Measurements from ENCODE around the gene YIPF6. TPM values are rescaled to one million over a fixed set of nuclear protein-coding genes. Genes with fewer than 3 reads are reported as not detected.
"Not testable (repeated sequence)": the region's sequence is repeated elsewhere in the genome, so short reads cannot be mapped to it uniquely, and the experiment has no call there.

Gene YIPF6
- polyA plus RNA-seq, 1 experiment: 38.5 TPM

GRCh38 chrX:68480969-68481368, 17.9 kb upstream of the YIPF6 start:
- TF ChIP-seq, protein P1, sequence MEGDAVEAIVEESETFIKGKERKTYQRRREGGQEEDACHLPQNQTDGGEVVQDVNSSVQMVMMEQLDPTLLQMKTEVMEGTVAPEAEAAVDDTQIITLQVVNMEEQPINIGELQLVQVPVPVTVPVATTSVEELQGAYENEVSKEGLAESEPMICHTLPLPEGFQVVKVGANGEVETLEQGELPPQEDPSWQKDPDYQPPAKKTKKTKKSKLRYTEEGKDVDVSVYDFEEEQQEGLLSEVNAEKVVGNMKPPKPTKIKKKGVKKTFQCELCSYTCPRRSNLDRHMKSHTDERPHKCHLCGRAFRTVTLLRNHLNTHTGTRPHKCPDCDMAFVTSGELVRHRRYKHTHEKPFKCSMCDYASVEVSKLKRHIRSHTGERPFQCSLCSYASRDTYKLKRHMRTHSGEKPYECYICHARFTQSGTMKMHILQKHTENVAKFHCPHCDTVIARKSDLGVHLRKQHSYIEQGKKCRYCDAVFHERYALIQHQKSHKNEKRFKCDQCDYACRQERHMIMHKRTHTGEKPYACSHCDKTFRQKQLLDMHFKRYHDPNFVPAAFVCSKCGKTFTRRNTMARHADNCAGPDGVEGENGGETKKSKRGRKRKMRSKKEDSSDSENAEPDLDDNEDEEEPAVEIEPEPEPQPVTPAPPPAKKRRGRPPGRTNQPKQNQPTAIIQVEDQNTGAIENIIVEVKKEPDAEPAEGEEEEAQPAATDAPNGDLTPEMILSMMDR (IDR thresholded peaks at IDR 0.05; ENCODE audit: low read depth, low read length): no peak
- Histone ChIP-seq H3K4me3 (ENCODE audit: low read depth, low read length) (no peak overlapping the region), H3K9me3 (ENCODE audit: control insufficient read depth, insufficient read depth, low read length) (no peaks in the 10 kb centered on the region), H3K27ac (ENCODE audit: low read depth, low read length) (no peak overlapping the region), H3K27me3 (ENCODE audit: control insufficient read depth, insufficient read depth, low read length) (no peaks in the 10 kb centered on the region)
- DNase-seq (ENCODE audit: low read depth, low spot score): no peak
- CTCF ChIA-PET: interaction anchor here (1.5 kb wide), 1 partner anchor 284 kb away, joined by 4 read pairs; no protein-coding TSS in a partner anchor
- POLR2A ChIA-PET: no interaction called here

DNA sequence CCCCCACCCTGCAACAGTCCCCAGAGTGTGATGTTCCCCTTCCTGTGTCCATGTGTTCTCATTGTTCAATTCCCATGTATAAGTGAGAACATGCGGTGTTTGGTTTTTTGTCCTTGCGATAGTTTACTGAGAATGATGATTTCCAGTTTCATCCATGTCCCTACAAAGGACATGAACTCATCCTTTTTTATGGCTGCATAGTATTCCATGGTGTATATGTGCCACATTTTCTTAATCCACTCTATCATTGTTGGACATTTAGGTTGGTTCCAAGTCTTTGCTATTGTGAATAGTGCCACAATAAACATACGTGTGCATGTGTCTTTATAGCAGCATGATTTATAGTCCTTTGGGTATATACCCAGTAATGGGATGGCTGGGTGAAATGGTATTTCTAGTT, 12.7 kb upstream of the YIPF6 start:
- POLR2A ChIA-PET; CTCF ChIA-PET; H3K27me3 ChIP-seq (ENCODE audit: control insufficient read depth, insufficient read depth, low read length); H3K9me3 ChIP-seq (ENCODE audit: control insufficient read depth, insufficient read depth, low read length); H3K27ac ChIP-seq (ENCODE audit: low read depth, low read length); DNase-seq (ENCODE audit: low read depth, low spot score); H3K4me3 ChIP-seq (ENCODE audit: low read depth, low read length): not testable (repeated sequence)

DNA sequence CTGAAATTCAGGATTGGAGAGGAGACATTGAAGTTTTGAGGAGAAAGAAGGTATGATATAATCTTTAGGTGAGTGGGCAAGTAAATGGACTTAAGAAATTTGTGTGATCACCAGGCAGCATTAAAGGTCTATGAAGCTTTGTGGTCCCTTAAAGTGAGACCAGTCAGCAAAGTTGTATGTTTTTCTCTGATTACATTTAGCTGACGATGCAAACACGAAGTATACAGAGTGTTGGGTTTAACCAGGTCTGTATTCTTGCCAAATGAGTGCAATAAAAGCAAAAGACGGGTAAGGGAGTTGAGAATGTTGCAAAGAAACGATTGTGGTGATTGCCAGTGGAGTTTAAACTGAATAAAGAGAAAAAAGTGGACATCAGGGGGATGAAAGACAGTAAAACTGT, 11.6 kb upstream of the YIPF6 start:
- H3K4me3 ChIP-seq (ENCODE audit: low read depth, low read length): no peak overlapping the region
- CTCF ChIA-PET: no interaction called here
- no peaks in the 10 kb centered on the region for H3K9me3 ChIP-seq (ENCODE audit: control insufficient read depth, insufficient read depth, low read length)
- H3K27me3 ChIP-seq (ENCODE audit: control insufficient read depth, insufficient read depth, low read length): no peaks in the 10 kb centered on the region
- no peak overlapping the region for H3K27ac ChIP-seq (ENCODE audit: low read depth, low read length)
- POLR2A ChIA-PET: no interaction called here
- TF ChIP-seq, protein P1 (IDR thresholded peaks at IDR 0.05; ENCODE audit: low read depth, low read length): no peak
- DNase-seq (ENCODE audit: low read depth, low spot score): no peak

DNA sequence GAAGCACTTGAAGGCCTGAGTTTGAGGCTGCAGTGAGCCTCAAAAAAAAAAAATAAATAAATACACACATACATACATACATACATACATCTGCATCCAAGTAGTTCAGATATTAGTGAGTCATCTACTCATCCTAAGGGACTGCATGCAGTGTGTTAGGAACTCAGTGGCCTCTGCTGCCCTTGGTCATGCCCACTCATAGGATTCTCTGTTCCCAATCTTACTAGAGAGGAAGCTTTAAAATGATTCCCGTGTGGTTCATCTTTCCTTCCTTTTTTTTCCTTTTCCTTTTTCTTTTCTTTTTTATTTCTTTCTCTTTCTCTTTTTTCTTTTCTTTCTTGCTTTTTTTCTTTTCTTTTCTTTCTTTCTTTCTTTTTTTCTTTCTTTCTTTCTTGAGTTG, 10.9 kb upstream of the YIPF6 start:
- Histone ChIP-seq H3K4me3 (ENCODE audit: low read depth, low read length) (no peak overlapping the region), H3K27ac (ENCODE audit: low read depth, low read length) (no peak overlapping the region), H3K9me3 (ENCODE audit: control insufficient read depth, insufficient read depth, low read length) (no peaks in the 10 kb centered on the region), H3K27me3 (ENCODE audit: control insufficient read depth, insufficient read depth, low read length) (no peaks in the 10 kb centered on the region)
- CTCF ChIA-PET: interaction anchor here (0.7 kb wide), 1 partner anchor 220 kb away, joined by 4 read pairs; no protein-coding TSS in a partner anchor
- TF ChIP-seq, protein P1 (IDR thresholded peaks at IDR 0.05; ENCODE audit: low read depth, low read length): no peak
- POLR2A ChIA-PET: no interaction called here
- no peak for DNase-seq (ENCODE audit: low read depth, low spot score)

DNA sequence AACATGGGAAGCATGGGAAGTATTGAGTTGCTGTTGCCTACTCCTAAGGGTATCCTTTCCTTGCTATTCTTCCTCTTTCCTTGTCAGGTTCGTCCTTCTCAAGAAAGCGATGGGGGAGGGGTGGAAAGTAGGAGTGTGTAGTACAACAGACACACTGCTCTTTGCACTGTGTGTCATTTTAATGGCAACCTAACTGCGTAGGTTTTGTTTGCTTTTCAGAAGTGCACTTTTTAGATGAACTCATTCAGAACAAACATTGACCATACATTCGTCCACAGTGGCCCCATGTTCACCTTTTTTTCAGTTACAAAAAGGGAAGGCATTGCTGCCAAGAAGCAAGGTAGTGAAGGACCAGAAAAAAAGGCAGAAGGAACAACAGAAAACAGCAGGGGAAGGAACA, 10.2 kb upstream of the YIPF6 start:
- POLR2A ChIA-PET: no interaction called here
- DNase-seq (ENCODE audit: low read depth, low spot score): no peak
- Histone ChIP-seq H3K27me3 (ENCODE audit: control insufficient read depth, insufficient read depth, low read length) (no peaks in the 10 kb centered on the region), H3K9me3 (ENCODE audit: control insufficient read depth, insufficient read depth, low read length) (no peaks in the 10 kb centered on the region), H3K27ac (ENCODE audit: low read depth, low read length) (no peak overlapping the region), H3K4me3 (ENCODE audit: low read depth, low read length) (no peak overlapping the region)
- CTCF ChIA-PET: interaction anchor here (0.7 kb wide), 1 partner anchor 220 kb away, joined by 4 read pairs; no protein-coding TSS in a partner anchor
- TF ChIP-seq, protein P1 (IDR thresholded peaks at IDR 0.05; ENCODE audit: low read depth, low read length): no peak

DNA sequence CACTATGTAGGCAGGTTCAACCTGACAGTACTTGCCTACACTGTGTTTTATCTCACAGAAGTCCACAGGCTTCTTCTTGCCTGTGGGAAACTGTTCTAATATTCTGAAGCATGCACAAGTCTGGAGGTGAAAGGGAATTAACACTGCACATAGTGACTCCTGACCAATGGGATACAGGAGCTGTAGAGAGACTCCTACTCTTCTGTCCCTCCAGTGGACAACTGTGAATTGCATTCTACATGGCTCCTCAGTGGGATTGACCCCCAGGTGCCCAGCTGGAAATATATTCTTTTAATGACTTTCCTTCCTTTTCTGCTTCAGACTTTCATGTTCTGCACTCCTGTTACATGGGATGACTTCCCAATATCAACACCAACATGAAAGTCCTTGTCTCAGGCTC, 8.2 kb upstream of the YIPF6 start:
- POLR2A ChIA-PET: no interaction called here
- TF ChIP-seq, protein P1 (IDR thresholded peaks at IDR 0.05; ENCODE audit: low read depth, low read length): peak; percentile 39
- H3K4me3 ChIP-seq (ENCODE audit: low read depth, low read length): no peak overlapping the region
- no peak overlapping the region for H3K27ac ChIP-seq (ENCODE audit: low read depth, low read length)
- H3K27me3 ChIP-seq (ENCODE audit: control insufficient read depth, insufficient read depth, low read length): no peaks in the 10 kb centered on the region
- H3K9me3 ChIP-seq (ENCODE audit: control insufficient read depth, insufficient read depth, low read length): no peaks in the 10 kb centered on the region
- no peak for DNase-seq (ENCODE audit: low read depth, low spot score)
- CTCF ChIA-PET: interaction anchor here (0.7 to 2.4 kb wide), 5 partner anchors 291 to 307 kb away, joined by 3 to 13 read pairs (median 4); no protein-coding TSS in a partner anchor
